ENCODE measurements around the gene MIA2.

- TF ChIP-seq EZH2 (IDR thresholded peaks at IDR 0.05; ENCODE audit: low read depth, unreplicated experiment) = no peak
- no peak for TF ChIP-seq JUNB (IDR thresholded peaks at IDR 0.05; ENCODE audit: unreplicated experiment)
Measured at GRCh38 chr14:39423793-39424192, 190.1 kb downstream of the MIA2 start.
